ENCODE measurements around the gene NR6A1. TPM values are rescaled to one million over a fixed set of nuclear protein-coding genes. Genes with fewer than 3 reads are reported as not detected.

NR6A1 gene
- total and polyA plus RNA-seq, 2 of the 13 experiments (the other 11 are each of a cell fraction or from before 2014, with no cell fraction given), result 28.1 to 31.5 TPM

DNA sequence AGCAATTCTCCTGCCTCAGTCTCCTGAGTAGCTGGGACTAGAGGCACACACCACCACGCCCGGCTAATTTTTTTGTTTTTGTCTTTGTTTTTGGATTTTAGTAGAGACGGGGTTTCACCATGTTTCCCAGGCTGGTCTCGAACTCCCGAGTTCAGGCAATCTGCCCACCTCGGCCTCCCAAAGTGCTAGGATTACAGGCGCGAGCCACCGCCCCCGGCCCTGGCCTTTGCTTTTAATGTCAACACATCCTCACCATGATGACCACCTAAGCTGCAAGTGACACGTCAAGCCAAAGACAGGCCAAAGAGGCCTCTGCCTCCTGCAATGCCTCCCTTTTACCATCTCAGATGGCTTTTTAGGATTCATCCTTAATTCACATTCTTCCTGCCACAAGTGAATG lies 142.4 kb downstream of the NR6A1 start:
- H3K4me1 ChIP-seq (ENCODE audit: insufficient read depth, low read length), result peaks cover 6% of the 10 kb centered on the region; the same call in 1 of the 2 replicates
- CTCF ChIA-PET (ENCODE audit: low intra/inter-chr PET ratio, low total read pairs), result no interaction called here
- no peaks in the 10 kb centered on the region for H4K20me1 ChIP-seq (ENCODE audit: insufficient read depth, low read length)
- H3K36me3 ChIP-seq (replicated peaks in 1 of 2; ENCODE audit: control insufficient read depth in 1 of 2, insufficient read depth in 2 of 2, low read length in 2 of 2), result no peaks in the 10 kb centered on the region
- no peak overlapping the region for H3K4me2 ChIP-seq (ENCODE audit: low read depth, low read length)
- H3K9me3 ChIP-seq (ENCODE audit: low read length), result no peaks in the 10 kb centered on the region
- TF ChIP-seq, protein P1, sequence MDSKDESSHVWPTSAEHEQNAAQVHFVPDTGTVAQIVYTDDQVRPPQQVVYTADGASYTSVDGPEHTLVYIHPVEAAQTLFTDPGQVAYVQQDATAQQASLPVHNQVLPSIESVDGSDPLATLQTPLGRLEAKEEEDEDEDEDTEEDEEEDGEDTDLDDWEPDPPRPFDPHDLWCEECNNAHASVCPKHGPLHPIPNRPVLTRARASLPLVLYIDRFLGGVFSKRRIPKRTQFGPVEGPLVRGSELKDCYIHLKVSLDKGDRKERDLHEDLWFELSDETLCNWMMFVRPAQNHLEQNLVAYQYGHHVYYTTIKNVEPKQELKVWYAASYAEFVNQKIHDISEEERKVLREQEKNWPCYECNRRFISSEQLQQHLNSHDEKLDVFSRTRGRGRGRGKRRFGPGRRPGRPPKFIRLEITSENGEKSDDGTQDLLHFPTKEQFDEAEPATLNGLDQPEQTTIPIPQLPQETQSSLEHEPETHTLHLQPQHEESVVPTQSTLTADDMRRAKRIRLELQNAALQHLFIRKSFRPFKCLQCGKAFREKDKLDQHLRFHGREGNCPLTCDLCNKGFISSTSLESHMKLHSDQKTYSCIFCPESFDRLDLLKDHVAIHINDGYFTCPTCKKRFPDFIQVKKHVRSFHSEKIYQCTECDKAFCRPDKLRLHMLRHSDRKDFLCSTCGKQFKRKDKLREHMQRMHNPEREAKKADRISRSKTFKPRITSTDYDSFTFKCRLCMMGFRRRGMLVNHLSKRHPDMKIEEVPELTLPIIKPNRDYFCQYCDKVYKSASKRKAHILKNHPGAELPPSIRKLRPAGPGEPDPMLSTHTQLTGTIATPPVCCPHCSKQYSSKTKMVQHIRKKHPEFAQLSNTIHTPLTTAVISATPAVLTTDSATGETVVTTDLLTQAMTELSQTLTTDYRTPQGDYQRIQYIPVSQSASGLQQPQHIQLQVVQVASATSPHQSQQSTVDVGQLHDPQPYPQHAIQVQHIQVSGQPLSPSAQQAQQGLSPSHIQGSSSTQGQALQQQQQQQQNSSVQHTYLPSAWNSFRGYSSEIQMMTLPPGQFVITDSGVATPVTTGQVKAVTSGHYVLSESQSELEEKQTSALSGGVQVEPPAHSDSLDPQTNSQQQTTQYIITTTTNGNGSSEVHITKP (CRISPR knock-in tag; IDR thresholded peaks at IDR 0.05; ENCODE audit: low read depth), result no peak
- no peak for TF ChIP-seq FOXC1 (CRISPR knock-in tag; IDR thresholded peaks at IDR 0.05; ENCODE audit: borderline replicate concordance)
- no peak for TF ChIP-seq SYNCRIP (IDR thresholded peaks at IDR 0.05; ENCODE audit: insufficient read depth, low read depth, low read length)
- TF ChIP-seq CBX1 (IDR thresholded peaks at IDR 0.05; ENCODE audit: low read depth), result no peak
- TF ChIP-seq RFX5 (IDR thresholded peaks at IDR 0.05; ENCODE audit: low read depth, low read length), result no peak
- no peak for TF ChIP-seq JUN (CRISPR knock-in tag; IDR thresholded peaks at IDR 0.05)
- TF ChIP-seq ZNF660 (CRISPR knock-in tag; IDR thresholded peaks at IDR 0.05; ENCODE audit: borderline replicate concordance, low read depth), result no peak
- TF ChIP-seq, protein P2, sequence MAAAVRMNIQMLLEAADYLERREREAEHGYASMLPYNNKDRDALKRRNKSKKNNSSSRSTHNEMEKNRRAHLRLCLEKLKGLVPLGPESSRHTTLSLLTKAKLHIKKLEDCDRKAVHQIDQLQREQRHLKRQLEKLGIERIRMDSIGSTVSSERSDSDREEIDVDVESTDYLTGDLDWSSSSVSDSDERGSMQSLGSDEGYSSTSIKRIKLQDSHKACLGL (CRISPR knock-in tag; IDR thresholded peaks at IDR 0.05), result no peak
- TF ChIP-seq MAZ (IDR thresholded peaks at IDR 0.05; ENCODE audit: borderline replicate concordance, low read depth, low read length), result no peak
- no peak for TF ChIP-seq MAZ (CRISPR knock-in tag; IDR thresholded peaks at IDR 0.05; ENCODE audit: low read depth)
- no peak for TF ChIP-seq ZNF225 (CRISPR knock-in tag; IDR thresholded peaks at IDR 0.05)
- TF ChIP-seq, protein P3, sequence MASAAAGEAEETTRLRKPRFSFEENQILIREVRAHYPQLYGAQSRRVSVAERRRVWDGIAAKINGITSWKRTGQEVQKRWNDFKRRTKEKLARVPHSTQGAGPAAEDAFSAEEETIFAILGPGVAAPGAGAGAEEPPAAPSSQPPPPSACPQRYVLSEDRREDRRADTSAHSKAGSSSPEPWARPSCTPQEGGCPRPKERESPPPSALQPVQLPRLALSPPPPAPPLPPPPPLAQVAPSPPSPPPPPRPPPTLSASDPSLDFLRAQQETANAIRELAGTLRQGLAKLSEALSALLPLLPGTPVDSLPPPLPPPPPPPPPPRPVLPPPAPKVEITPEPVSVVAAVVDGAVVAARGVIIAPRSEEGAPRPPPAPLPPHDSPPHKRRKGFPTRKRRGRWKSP (CRISPR knock-in tag; IDR thresholded peaks at IDR 0.05), result no peak
- TF ChIP-seq ZNF614 (CRISPR knock-in tag; IDR thresholded peaks at IDR 0.05; ENCODE audit: borderline replicate concordance), result no peak
- TF ChIP-seq, protein P4, sequence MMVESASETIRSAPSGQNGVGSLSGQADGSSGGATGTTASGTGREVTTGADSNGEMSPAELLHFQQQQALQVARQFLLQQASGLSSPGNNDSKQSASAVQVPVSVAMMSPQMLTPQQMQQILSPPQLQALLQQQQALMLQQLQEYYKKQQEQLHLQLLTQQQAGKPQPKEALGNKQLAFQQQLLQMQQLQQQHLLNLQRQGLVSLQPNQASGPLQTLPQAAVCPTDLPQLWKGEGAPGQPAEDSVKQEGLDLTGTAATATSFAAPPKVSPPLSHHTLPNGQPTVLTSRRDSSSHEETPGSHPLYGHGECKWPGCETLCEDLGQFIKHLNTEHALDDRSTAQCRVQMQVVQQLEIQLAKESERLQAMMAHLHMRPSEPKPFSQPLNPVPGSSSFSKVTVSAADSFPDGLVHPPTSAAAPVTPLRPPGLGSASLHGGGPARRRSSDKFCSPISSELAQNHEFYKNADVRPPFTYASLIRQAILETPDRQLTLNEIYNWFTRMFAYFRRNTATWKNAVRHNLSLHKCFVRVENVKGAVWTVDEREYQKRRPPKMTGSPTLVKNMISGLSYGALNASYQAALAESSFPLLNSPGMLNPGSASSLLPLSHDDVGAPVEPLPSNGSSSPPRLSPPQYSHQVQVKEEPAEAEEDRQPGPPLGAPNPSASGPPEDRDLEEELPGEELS (CRISPR knock-in tag; IDR thresholded peaks at IDR 0.05), result no peak
- no peak for TF ChIP-seq NR2F6 (IDR thresholded peaks at IDR 0.05)
- TF ChIP-seq NR2F6 (CRISPR knock-in tag; IDR thresholded peaks at IDR 0.05), result no peak
- TF ChIP-seq YEATS4 (CRISPR knock-in tag; IDR thresholded peaks at IDR 0.05; ENCODE audit: borderline replicate concordance), result no peak
- no peak for TF ChIP-seq AGO2 (optimal IDR thresholded peaks at IDR 0.05; ENCODE audit: low read depth, low read length)
- no peak for TF ChIP-seq TAF1 (CRISPR knock-in tag; IDR thresholded peaks at IDR 0.05)
- ATAC-seq (no peak), FAIRE-seq (no peak), DNase-seq (ENCODE audit: low spot score) (no peak)
- H2AFZ ChIP-seq (ENCODE audit: low read length), result no peak overlapping the region
- no peaks in the 10 kb centered on the region for H3K79me2 ChIP-seq (ENCODE audit: insufficient read depth, low read length)
- intact Hi-C loops (cut with micrococcal nuclease; ENCODE audit: unreplicated experiment), result no loop called here
- in situ Hi-C loops (cut with HindIII; ENCODE audit: extremely low pct_ligation_motif_present, low pct_unique_long_range_greater_than_20kb), result no loop called here
- H3K27ac ChIP-seq (ENCODE audit: extremely low read length, insufficient read depth, low read length), result no peak overlapping the region
- no peaks in the 10 kb centered on the region for H3K27me3 ChIP-seq (ENCODE audit: control insufficient read depth in 1 of 2, insufficient read depth in 2 of 2, low read length in 2 of 2)
- no TSS peak for BruUV-seq (replicated peaks)
- H3K9ac ChIP-seq (ENCODE audit: insufficient read depth, low read depth, low read length), result no peak overlapping the region
- WGBS (ENCODE audit: low lambda C conversion rate), result 97% methylated on average over 11 of the region's 11 CpGs
- POLR2A ChIA-PET, result no interaction called here
- H3K4me3 ChIP-seq (replicated peaks in 1 of 3; ENCODE audit: insufficient read depth in 1 of 3, low read depth in 2 of 3, low read length in 3 of 3), result no peak overlapping the region
